CD4-positive, alpha-beta T cell (primary cell): ENCODE results near the gene RBM28. TPM values are rescaled to one million over a fixed set of nuclear protein-coding genes. Genes with fewer than 3 reads are reported as not detected.

Experiments used
- ATAC-seq: fragments of 200-7000 bp; cut with Tn5 transposase; one replicate; pipeline ENCODE4 v1.10.0; 2022; ENCODE audit warnings: mild to moderate bottlenecking; ENCODE audit not compliant: poor library complexity
- CTCF ChIA-PET: fragments of 350-600 bp; sonication (Branson Sonifier 250); formaldehyde crosslinking; loops from one replicate; lab custom pipeline; 2021; ENCODE audit warnings: antibody characterized with exemption, inconsistent platforms; lab: Charles Lee
- POLR2A ChIA-PET: fragments of 350-600 bp; sonication (Branson Sonifier 250); formaldehyde crosslinking; loops from one replicate; lab custom pipeline; 2021; ENCODE audit warnings: antibody characterized with exemption, inconsistent platforms; lab: Charles Lee
- DNase-seq, 14 experiments: peaks; one replicate each; pipeline ENCODE4 v3.0.0-alpha.2; 2013 to 2020; ENCODE audit warnings: mixed read lengths in 2 of 14
- H3K27ac ChIP-seq, 2 donors: one replicate each; pipeline versions ENCODE4 v1.5.1 to v1.7.0; 2013; ENCODE audit warnings: low read length in 2 of 2, low read depth in 1 of 2, mild to moderate bottlenecking in 1 of 2
- H3K27me3 ChIP-seq, 2 experiments: 1 replicate in 1 of 2; 2 replicates in 1 of 2; pipeline versions ENCODE4 v1.6.1 to v1.7.0; 2013; ENCODE audit warnings: low read length in 2 of 2, control low read depth in 1 of 2, mild to moderate bottlenecking in 1 of 2, moderate library complexity in 1 of 2; ENCODE audit not compliant: insufficient read depth in 2 of 2, control insufficient read depth in 1 of 2
- H3K36me3 ChIP-seq: one replicate; pipeline ENCODE4 v1.6.1; 2013; ENCODE audit warnings: low read length, control low read depth; ENCODE audit not compliant: insufficient read depth
- H3K4me1 ChIP-seq: one replicate; pipeline ENCODE4 v1.6.1; 2013; ENCODE audit warnings: low read length, control low read depth; ENCODE audit not compliant: insufficient read depth
- H3K4me3 ChIP-seq: one replicate; pipeline ENCODE4 v1.5.1; 2013; ENCODE audit warnings: mild to moderate bottlenecking, low read length, moderate library complexity
- H3K9me3 ChIP-seq, 2 experiments: 1 replicate in 1 of 2; 2 replicates in 1 of 2; pipeline versions ENCODE4 v1.6.1 to v1.7.0; 2013; ENCODE audit warnings: low read length in 2 of 2, mild to moderate bottlenecking in 2 of 2, control low read depth in 1 of 2, moderate library complexity in 1 of 2; ENCODE audit not compliant: control insufficient read depth in 1 of 2, insufficient read depth in 1 of 2
- H3K27ac Mint-ChIP-seq: one replicate; pipeline ENCODE4 v1.8.0; 2020; ENCODE audit warnings: mixed read lengths
- H3K27me3 Mint-ChIP-seq: one replicate; pipeline ENCODE4 v1.8.0; 2021; ENCODE audit warnings: mixed read lengths
- H3K36me3 Mint-ChIP-seq: one replicate; pipeline ENCODE4 v1.8.0; 2021; ENCODE audit warnings: low read depth, mixed read lengths
- H3K4me1 Mint-ChIP-seq: one replicate; pipeline ENCODE4 v1.8.0; 2021; ENCODE audit warnings: low read depth, mixed read lengths
- H3K4me3 Mint-ChIP-seq: one replicate; pipeline ENCODE4 v1.8.0; 2020; ENCODE audit warnings: mild to moderate bottlenecking, mixed read lengths
- H3K9me3 Mint-ChIP-seq: one replicate; pipeline ENCODE4 v1.8.0; 2020; ENCODE audit warnings: mixed read lengths
- intact Hi-C, 2 experiments: fragments of 100-400 bp; cut with DNase I in 1 of 2; cut with micrococcal nuclease in 1 of 2; formaldehyde crosslinking; loops; one replicate each; pipeline versions ENCODE4 v1.15.1 to v1.9.0; 2023 to 2025; cut with DNase I, micrococcal nuclease
- total RNA-seq, 174 experiments: library from RNA in 2 of 174; stranded (reverse) in 2 of 174; gene quantifications; one replicate each; pipeline ENCODE4 v1.2.3 and lab custom pipeline; 2021 to 2026
- TF ChIP-seq, protein P1 (sequence below): fragments of 200-600 bp; IDR thresholded peaks from one replicate; pipeline ENCODE4 v1.8.0; 2022; ENCODE audit warnings: antibody characterized with exemption, mild to moderate bottlenecking

Gene RBM28
- total RNA-seq, 2 experiments from 2014 or later = 10.1 to 10.5 TPM

- ChIA-PET POLR2A (no interaction called here), CTCF (interaction anchor here (0.7 kb wide), 1 partner anchor 180 kb away, joined by 3 read pairs; no protein-coding TSS in a partner anchor)
- Histone ChIP-seq H3K4me1 (peaks cover 5% of the 10 kb centered on the region), H3K27ac (no peak overlapping the region), H3K36me3 (no peaks in the 10 kb centered on the region), H3K9me3 (no peaks in the 10 kb centered on the region), H3K27me3 (no peaks in the 10 kb centered on the region), H3K4me3 (no peak overlapping the region)
- intact Hi-C loops = no loop called here
- H3K9me3 Mint-ChIP-seq = no peaks in the 10 kb centered on the region
- no peak for ATAC-seq
- no peaks in the 10 kb centered on the region for H3K36me3 Mint-ChIP-seq
- no peak overlapping the region for H3K4me3 Mint-ChIP-seq
- no peak for DNase-seq
- no peaks in the 10 kb centered on the region for H3K4me1 Mint-ChIP-seq
- TF ChIP-seq, protein P1, sequence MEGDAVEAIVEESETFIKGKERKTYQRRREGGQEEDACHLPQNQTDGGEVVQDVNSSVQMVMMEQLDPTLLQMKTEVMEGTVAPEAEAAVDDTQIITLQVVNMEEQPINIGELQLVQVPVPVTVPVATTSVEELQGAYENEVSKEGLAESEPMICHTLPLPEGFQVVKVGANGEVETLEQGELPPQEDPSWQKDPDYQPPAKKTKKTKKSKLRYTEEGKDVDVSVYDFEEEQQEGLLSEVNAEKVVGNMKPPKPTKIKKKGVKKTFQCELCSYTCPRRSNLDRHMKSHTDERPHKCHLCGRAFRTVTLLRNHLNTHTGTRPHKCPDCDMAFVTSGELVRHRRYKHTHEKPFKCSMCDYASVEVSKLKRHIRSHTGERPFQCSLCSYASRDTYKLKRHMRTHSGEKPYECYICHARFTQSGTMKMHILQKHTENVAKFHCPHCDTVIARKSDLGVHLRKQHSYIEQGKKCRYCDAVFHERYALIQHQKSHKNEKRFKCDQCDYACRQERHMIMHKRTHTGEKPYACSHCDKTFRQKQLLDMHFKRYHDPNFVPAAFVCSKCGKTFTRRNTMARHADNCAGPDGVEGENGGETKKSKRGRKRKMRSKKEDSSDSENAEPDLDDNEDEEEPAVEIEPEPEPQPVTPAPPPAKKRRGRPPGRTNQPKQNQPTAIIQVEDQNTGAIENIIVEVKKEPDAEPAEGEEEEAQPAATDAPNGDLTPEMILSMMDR = no peak
- peaks cover 5% of the 10 kb centered on the region for H3K27me3 Mint-ChIP-seq
- no peak overlapping the region for H3K27ac Mint-ChIP-seq
Measured at GRCh38 chr7:128378637-128379036, 34.9 kb upstream of the RBM28 start.

- intact Hi-C loops = no loop called here
- ATAC-seq = no peak
- H3K9me3 ChIP-seq = no peaks in the 10 kb centered on the region
- Mint-ChIP-seq H3K36me3 (no peaks in the 10 kb centered on the region), H3K9me3 (no peaks in the 10 kb centered on the region), H3K4me1 (no peaks in the 10 kb centered on the region), H3K27ac (no peak overlapping the region), H3K4me3 (no peak overlapping the region), H3K27me3 (peaks cover 5% of the 10 kb centered on the region)
- H3K4me1 ChIP-seq = peaks cover 1% of the 10 kb centered on the region
- TF ChIP-seq, protein P1 = no peak
- H3K27ac ChIP-seq = no peak overlapping the region
- H3K4me3 ChIP-seq = no peak overlapping the region
- ChIA-PET CTCF (interaction anchor here (0.9 to 1.5 kb wide), 2 partner anchors 12 to 29 kb away, joined by 3 to 4 read pairs; no protein-coding TSS in a partner anchor), POLR2A (interaction anchor here (0.6 to 1.3 kb wide), 2 partner anchors 11 to 98 kb away, joined by 3 read pairs; no protein-coding TSS in a partner anchor)
- DNase-seq = no peak
- no peaks in the 10 kb centered on the region for H3K27me3 ChIP-seq
- no peaks in the 10 kb centered on the region for H3K36me3 ChIP-seq
Measured at GRCh38 chr7:128376077-128376476, 32.4 kb upstream of the RBM28 start.

- DNase-seq (no peak), ATAC-seq (no peak)
- H3K9me3 Mint-ChIP-seq = no peaks in the 10 kb centered on the region
- Histone ChIP-seq H3K27ac (no peak overlapping the region), H3K36me3 (no peaks in the 10 kb centered on the region), H3K4me3 (no peak overlapping the region), H3K4me1 (no peaks in the 10 kb centered on the region), H3K9me3 (no peaks in the 10 kb centered on the region), H3K27me3 (no peaks in the 10 kb centered on the region)
- no peak overlapping the region for H3K4me3 Mint-ChIP-seq
- POLR2A ChIA-PET = no interaction called here
- H3K27me3 Mint-ChIP-seq = peaks cover 5% of the 10 kb centered on the region
- H3K27ac Mint-ChIP-seq = no peak overlapping the region
- no peaks in the 10 kb centered on the region for H3K4me1 Mint-ChIP-seq
- CTCF ChIA-PET = no interaction called here
- intact Hi-C loops = no loop called here
- TF ChIP-seq, protein P1 = no peak
- no peaks in the 10 kb centered on the region for H3K36me3 Mint-ChIP-seq
Measured at GRCh38 chr7:128374041-128374440, 30.3 kb upstream of the RBM28 start.
